Stimulated activated CD8-positive, alpha-beta memory T cell treated with anti-CD3 and anti-CD28 coated beads, Interleukin-4, amount 100 ng/mL, for 48 hours (primary cell): ENCODE results near the gene FAHD2B.
A peak's percentile ranks its signal among the peaks of the same experiment; 100 is the strongest.
"Not testable (repeated sequence)": the region's sequence is repeated elsewhere in the genome, so short reads cannot be mapped to it uniquely, and the experiment has no call there.

Experiments
- DNase-seq: peaks from one replicate; pipeline ENCODE4 v3.0.0-alpha.2; 2020

FAHD2B gene

GRCh38 chr2:97094772-97095611 lies at the start of gene FAHD2B:
TSS of gene FAHD2B (minus strand) at chr2:97094882. CDS start at chr2:97091706, 3,176 bp downstream.
- peak; percentile 90 for DNase-seq

- DNase-seq, result not testable (repeated sequence)
These were observed 49.3 kb upstream of the FAHD2B start for GRCh38 chr2:97144016-97144415.

- not testable (repeated sequence) for DNase-seq
These were observed 34.4 kb upstream of the FAHD2B start for GRCh38 chr2:97129090-97129489.

GRCh38 chr2:97113882-97114255 lies 19.2 kb upstream of the FAHD2B start:
- DNase-seq, result not testable (repeated sequence)

GRCh38 chr2:97113050-97113881 lies 18.6 kb upstream of the FAHD2B start, which contains the start of gene ANKRD36:
TSS of gene ANKRD36 (plus strand) at chr2:97113153. CDS start at chr2:97113740, 587 bp downstream.
- peak; percentile 88 for DNase-seq

GRCh38 chr2:97112320-97113049 lies 17.8 kb upstream of the FAHD2B start:
- DNase-seq, result peak; percentile 64

GRCh38 chr2:97111246-97111645 lies 16.6 kb upstream of the FAHD2B start:
- not testable (repeated sequence) for DNase-seq

GRCh38 chr2:97106878-97107277 lies 12.2 kb upstream of the FAHD2B start:
- DNase-seq, result not testable (repeated sequence)

GRCh38 chr2:97098786-97099372 lies 4.2 kb upstream of the FAHD2B start:
- DNase-seq, result not testable (repeated sequence)

GRCh38 chr2:97095661-97096060 lies 979 bp upstream of the FAHD2B start:
- no peak for DNase-seq

GRCh38 chr2:97093983-97094771 lies 505 bp downstream of the FAHD2B start:
- DNase-seq, result not testable (repeated sequence)

- not testable (repeated sequence) for DNase-seq
These were observed 1.7 kb downstream of the FAHD2B start for GRCh38 chr2:97092946-97093345.

- not testable (repeated sequence) for DNase-seq
These were observed 6.0 kb downstream of the FAHD2B start for GRCh38 chr2:97088706-97089105.

GRCh38 chr2:97085093-97085492 lies 9.6 kb downstream of the FAHD2B start:
- not testable (repeated sequence) for DNase-seq

GRCh38 chr2:97083516-97083915 lies 11.2 kb downstream of the FAHD2B start:
- not testable (repeated sequence) for DNase-seq

- DNase-seq, result not testable (repeated sequence)
These were observed 12.5 kb downstream of the FAHD2B start for GRCh38 chr2:97082206-97082605.

GRCh38 chr2:97080855-97081254 lies 13.8 kb downstream of the FAHD2B start:
- DNase-seq, result not testable (repeated sequence)

GRCh38 chr2:97077213-97077612 lies 17.5 kb downstream of the FAHD2B start:
- not testable (repeated sequence) for DNase-seq

- not testable (repeated sequence) for DNase-seq
These were observed 23.8 kb downstream of the FAHD2B start for GRCh38 chr2:97070915-97071314.

- not testable (repeated sequence) for DNase-seq
These were observed 26.0 kb downstream of the FAHD2B start for GRCh38 chr2:97068722-97069121.

GRCh38 chr2:97068074-97068473 lies 26.6 kb downstream of the FAHD2B start:
- DNase-seq, result no peak
